OCI-LY7 (cell line): ENCODE data around the gene PES1.

Source experiments
- CTCF ChIP-seq: fragments of 200-600 bp; sonication (generic); conservative IDR thresholded peaks from 2 replicates; pipeline ENCODE4 v1.5.1; 2014; ENCODE audit warnings: mild to moderate bottlenecking, antibody characterized with exemption, low read length, moderate library complexity, mixed read lengths
- EZH2phosphoT487 ChIP-seq: fragments of 200-600 bp; sonication (generic); IDR thresholded peaks from 2 replicates; pipeline ENCODE4 v1.6.1; 2018; ENCODE audit warnings: low read depth, borderline replicate concordance, mild to moderate bottlenecking, mixed run types, antibody characterized with exemption, low read length, moderate library complexity, mixed read lengths

- TF ChIP-seq CTCF (no peak), EZH2phosphoT487 (no peak)
Measured at GRCh38 chr22:30562366-30562765, 29.3 kb downstream of the PES1 start.
